Measurements from ENCODE around the gene VPS13D. TPM values are rescaled to one million over a fixed set of nuclear protein-coding genes. Genes with fewer than 3 reads are reported as not detected.

VPS13D gene
- total and polyA plus RNA-seq, 2 experiments from 2014 or later, result 10.7 to 34.9 TPM

GRCh38 chr1:12514590-12514989 is 284.8 kb downstream of the VPS13D start (continued):
- no peak for TF ChIP-seq REST (IDR thresholded peaks at IDR 0.05; ENCODE audit: unreplicated experiment)
- TF ChIP-seq ZNF331 (CRISPR knock-in tag; IDR thresholded peaks at IDR 0.05; ENCODE audit: low read depth), result no peak

GRCh38 chr1:12515234-12515633 is 285.4 kb downstream of the VPS13D start:
- Mint-ChIP-seq H3K27me3 (ENCODE audit: insufficient read depth, low read depth, poor library complexity) (peaks cover 9% of the 10 kb centered on the region), H3K36me3 (ENCODE audit: low read depth) (no peaks in the 10 kb centered on the region), H3K4me1 (peaks cover 15% of the 10 kb centered on the region), H3K4me3 (no peak overlapping the region), H3K27ac (no peak overlapping the region), H3K9me3 (no peaks in the 10 kb centered on the region)
- no peaks in the 10 kb centered on the region for H3K79me2 ChIP-seq (replicated peaks; ENCODE audit: insufficient read depth)
- no peak overlapping the region for H3K4me2 ChIP-seq
- no peaks in the 10 kb centered on the region for H3K36me3 ChIP-seq (ENCODE audit: insufficient read depth)
- DNase-seq (ENCODE audit: low spot score), result no peak
- H2AFZ ChIP-seq, result no peak overlapping the region
- no peaks in the 10 kb centered on the region for H3K9me2 ChIP-seq (ENCODE audit: insufficient read depth)
- H3F3A ChIP-seq (replicated peaks; ENCODE audit: low read depth), result no peaks in the 10 kb centered on the region
- peaks cover 12% of the 10 kb centered on the region for H3K4me1 ChIP-seq (ENCODE audit: insufficient read depth)
- no peaks in the 10 kb centered on the region for H4K20me1 ChIP-seq (replicated peaks; ENCODE audit: insufficient read depth)
- no peak for ATAC-seq
- no peaks in the 10 kb centered on the region for H3K27me3 ChIP-seq (ENCODE audit: insufficient read depth)
- no peak overlapping the region for H3K4me3 ChIP-seq
- no peak for TF ChIP-seq EZH2 (IDR thresholded peaks at IDR 0.05; ENCODE audit: low read depth, unreplicated experiment)
- H3K27ac ChIP-seq (ENCODE audit: low read depth), result no peak overlapping the region

- H3K27ac Mint-ChIP-seq, result no peak overlapping the region
- Histone ChIP-seq H2AFZ (no peak overlapping the region), H3K36me3 (ENCODE audit: insufficient read depth) (no peaks in the 10 kb centered on the region), H3K27me3 (ENCODE audit: insufficient read depth) (no peaks in the 10 kb centered on the region), H3K4me2 (no peak overlapping the region), H3F3A (replicated peaks; ENCODE audit: low read depth) (no peaks in the 10 kb centered on the region), H3K79me2 (replicated peaks; ENCODE audit: insufficient read depth) (no peaks in the 10 kb centered on the region), H3K27ac (ENCODE audit: low read depth) (no peak overlapping the region), H3K9me2 (ENCODE audit: insufficient read depth) (no peaks in the 10 kb centered on the region), H3K4me3 (no peak overlapping the region), H3K4me1 (ENCODE audit: insufficient read depth) (no peaks in the 10 kb centered on the region), H4K20me1 (replicated peaks; ENCODE audit: insufficient read depth) (no peaks in the 10 kb centered on the region)
- DNase-seq (ENCODE audit: low spot score) (no peak), ATAC-seq (no peak)
- H3K36me3 Mint-ChIP-seq (ENCODE audit: low read depth), result no peaks in the 10 kb centered on the region
- no peak overlapping the region for H3K4me3 Mint-ChIP-seq
- peaks cover 9% of the 10 kb centered on the region for H3K27me3 Mint-ChIP-seq (ENCODE audit: insufficient read depth, low read depth, poor library complexity)
- peaks cover 2% of the 10 kb centered on the region for H3K4me1 Mint-ChIP-seq
- H3K9me3 Mint-ChIP-seq, result no peaks in the 10 kb centered on the region
- TF ChIP-seq ZNF331 (CRISPR knock-in tag; IDR thresholded peaks at IDR 0.05; ENCODE audit: low read depth) (no peak), STAT1 (IDR thresholded peaks at IDR 0.05; ENCODE audit: unreplicated experiment) (no peak), POLR2AphosphoS5 (IDR thresholded peaks at IDR 0.05; ENCODE audit: low read depth) (no peak), CTCF (conservative IDR thresholded peaks at IDR 0.05; ENCODE audit: low read depth in 2 of 2) (no peak), CREB1 (CRISPR knock-in tag; IDR thresholded peaks at IDR 0.05; ENCODE audit: low read depth) (no peak), NANOG (IDR thresholded peaks at IDR 0.05; ENCODE audit: borderline replicate concordance) (no peak), ZNF462 (CRISPR knock-in tag; IDR thresholded peaks at IDR 0.05) (no peak), ZNF114 (CRISPR knock-in tag; IDR thresholded peaks at IDR 0.05) (no peak)
Measured at GRCh38 chr1:12516741-12517140, 286.9 kb downstream of the VPS13D start.

Measured in GM23338 (cell line).